Nucleus accumbens (tissue), 56 donors: ENCODE results near the gene TMEM151A.
"Not testable (repeated sequence)": the region's sequence is repeated elsewhere in the genome, so short reads cannot be mapped to it uniquely, and the experiment has no call there.

Source experiments
- DNase-seq, 56 donors: peaks; one replicate each; lab custom pipeline; 2025; lab: John Stamatoyannopoulos, UW

Gene TMEM151A

GRCh38 chr11:66291706-66292542 lies at the start of gene TMEM151A:
TMEM151A (plus strand) TSS chr11:66291894; CDS start chr11:66292014, 120 bp downstream.
- peak in 26 of 56 donors; percentile 18 to 68 (median 44) for DNase-seq

GRCh38 chr11:66242095-66242765 lies 49.5 kb upstream of the TMEM151A start:
- no peak for DNase-seq

GRCh38 chr11:66243782-66244535 lies 47.7 kb upstream of the TMEM151A start:
- no peak for DNase-seq

- no peak for DNase-seq
Observed at GRCh38 chr11:66247295-66247694, 44.4 kb upstream of the TMEM151A start.

- DNase-seq = no peak
Observed at GRCh38 chr11:66247801-66248200, 43.9 kb upstream of the TMEM151A start.

GRCh38 chr11:66248903-66249302 lies 42.8 kb upstream of the TMEM151A start:
- DNase-seq = no peak

GRCh38 chr11:66251809-66252208 lies 39.9 kb upstream of the TMEM151A start:
- no peak for DNase-seq

GRCh38 chr11:66253081-66253480 lies 38.6 kb upstream of the TMEM151A start:
- not testable (repeated sequence) for DNase-seq

- DNase-seq = no peak
Observed at GRCh38 chr11:66258473-66258893, 33.2 kb upstream of the TMEM151A start.

- no peak for DNase-seq
Observed at GRCh38 chr11:66259225-66259624, 32.5 kb upstream of the TMEM151A start.

- DNase-seq = no peak
Observed at GRCh38 chr11:66259956-66260355, 31.7 kb upstream of the TMEM151A start.

- DNase-seq = no peak
Observed at GRCh38 chr11:66261578-66261977, 30.1 kb upstream of the TMEM151A start.

GRCh38 chr11:66262191-66262590 lies 29.5 kb upstream of the TMEM151A start:
- no peak for DNase-seq

- DNase-seq = no peak
Observed at GRCh38 chr11:66262696-66263095, 29.0 kb upstream of the TMEM151A start.

GRCh38 chr11:66263231-66263630 lies 28.5 kb upstream of the TMEM151A start:
- DNase-seq = no peak

GRCh38 chr11:66263785-66264184 lies 27.9 kb upstream of the TMEM151A start:
- no peak for DNase-seq

GRCh38 chr11:66264383-66264782 lies 27.3 kb upstream of the TMEM151A start:
- no peak for DNase-seq

GRCh38 chr11:66264914-66265313 lies 26.8 kb upstream of the TMEM151A start:
- no peak for DNase-seq

GRCh38 chr11:66265531-66266377 lies 25.9 kb upstream of the TMEM151A start:
- no peak for DNase-seq

GRCh38 chr11:66266378-66267038 lies 25.2 kb upstream of the TMEM151A start:
- DNase-seq = peak in 1 of 56 donors; percentile 16
